Measurements from ENCODE around the gene BTBD7.

The BTBD7 gene

GRCh38 chr14:93302688-93303581 is 29.9 kb downstream of the BTBD7 start:
- no peak for DNase-seq (ENCODE audit: low spot score)

- DNase-seq (ENCODE audit: low spot score): no peak
These were observed 30.9 kb downstream of the BTBD7 start for GRCh38 chr14:93301821-93302447.

GRCh38 chr14:93299866-93300265 is 33.0 kb downstream of the BTBD7 start:
- no peak for DNase-seq (ENCODE audit: low spot score)

- DNase-seq (ENCODE audit: low spot score): no peak
These were observed 33.4 kb downstream of the BTBD7 start for GRCh38 chr14:93299416-93299815.

- no peak for DNase-seq (ENCODE audit: low spot score)
These were observed 37.2 kb downstream of the BTBD7 start for GRCh38 chr14:93295541-93296220.

- DNase-seq (ENCODE audit: low spot score): peak; percentile 3
These were observed 46.5 kb downstream of the BTBD7 start for GRCh38 chr14:93286212-93286890.

GRCh38 chr14:93285044-93285443 is 47.8 kb downstream of the BTBD7 start:
- DNase-seq (ENCODE audit: low spot score): peak; percentile 14

GRCh38 chr14:93281937-93282336 is 50.9 kb downstream of the BTBD7 start:
- DNase-seq (ENCODE audit: low spot score): no peak

GRCh38 chr14:93280743-93281142 is 52.1 kb downstream of the BTBD7 start:
- no peak for DNase-seq (ENCODE audit: low spot score)

- no peak for DNase-seq (ENCODE audit: low spot score)
These were observed 56.7 kb downstream of the BTBD7 start for GRCh38 chr14:93276031-93276716.

- DNase-seq (ENCODE audit: low spot score): no peak
These were observed 58.6 kb downstream of the BTBD7 start for GRCh38 chr14:93274055-93274806.

GRCh38 chr14:93271111-93271510 is 61.7 kb downstream of the BTBD7 start:
- no peak for DNase-seq (ENCODE audit: low spot score)

- DNase-seq (ENCODE audit: low spot score): peak; percentile 63
These were observed 63.3 kb downstream of the BTBD7 start for GRCh38 chr14:93269341-93270068.

GRCh38 chr14:93268406-93268805 is 64.4 kb downstream of the BTBD7 start:
- DNase-seq (ENCODE audit: low spot score): no peak

GRCh38 chr14:93267149-93267711 is 65.6 kb downstream of the BTBD7 start:
- no peak for DNase-seq (ENCODE audit: low spot score)

GRCh38 chr14:93266127-93266526 is 66.7 kb downstream of the BTBD7 start:
- no peak for DNase-seq (ENCODE audit: low spot score)

GRCh38 chr14:93263416-93263815 is 69.4 kb downstream of the BTBD7 start:
- DNase-seq (ENCODE audit: low spot score): no peak

- DNase-seq (ENCODE audit: low spot score): no peak
These were observed 70.4 kb downstream of the BTBD7 start for GRCh38 chr14:93262446-93262845.

GRCh38 chr14:93249128-93249831 is 83.6 kb downstream of the BTBD7 start:
- no peak for DNase-seq (ENCODE audit: low spot score)

Measured in AG08395 (cell line).